Lung (tissue), 12 donors: ENCODE measurements around the gene SANBR. TPM values are rescaled to one million over a fixed set of nuclear protein-coding genes. Genes with fewer than 3 reads are reported as not detected.

ENCODE experiments used
- ATAC-seq: fragments of 200-7000 bp; cut with Tn5 transposase; one replicate; pipeline ENCODE4 v1.9.1; 2020; ENCODE audit warnings: moderate number of reproducible peaks; ENCODE audit not compliant: insufficient read depth, low FRiP score
- DNase-seq, 3 donors: peaks; one replicate each; pipeline ENCODE4 v3.0.0-alpha.2; 2013 to 2017
- H3K27ac ChIP-seq, 2 donors: one replicate each; pipeline ENCODE4 v1.5.1; 2013; ENCODE audit warnings: mild to moderate bottlenecking in 2 of 2, moderate library complexity in 2 of 2, control low read depth in 1 of 2, inconsistent platforms in 1 of 2, low read depth in 1 of 2, low read length in 1 of 2
- H3K27me3 ChIP-seq, 3 donors: one replicate each; pipeline ENCODE4 v1.5.1; 2013; ENCODE audit warnings: low read length in 2 of 3; ENCODE audit not compliant: control insufficient read depth in 3 of 3, insufficient read depth in 3 of 3
- H3K36me3 ChIP-seq, 4 donors: one replicate each; pipeline ENCODE4 v1.5.1; 2013; ENCODE audit warnings: low read length in 4 of 4, mild to moderate bottlenecking in 1 of 4, moderate library complexity in 1 of 4; ENCODE audit not compliant: control insufficient read depth in 4 of 4, insufficient read depth in 4 of 4
- H3K4me1 ChIP-seq, 5 donors: one replicate each; pipeline ENCODE4 v1.5.1; 2013; ENCODE audit warnings: low read length in 5 of 5, mild to moderate bottlenecking in 2 of 5, moderate library complexity in 1 of 5; ENCODE audit not compliant: control insufficient read depth in 5 of 5, insufficient read depth in 5 of 5
- H3K4me3 ChIP-seq: one replicate; pipeline ENCODE4 v1.5.1; 2013; ENCODE audit warnings: mild to moderate bottlenecking, control low read depth, moderate library complexity
- H3K9ac ChIP-seq, 2 donors: one replicate each; pipeline ENCODE4 v1.5.1; 2013; ENCODE audit warnings: low read length in 2 of 2, control low read depth in 1 of 2; ENCODE audit not compliant: insufficient read depth in 1 of 2
- H3K9me3 ChIP-seq, 4 donors: one replicate each; pipeline ENCODE4 v1.5.1; 2013; ENCODE audit warnings: low read length in 3 of 4, mild to moderate bottlenecking in 1 of 4, moderate library complexity in 1 of 4; ENCODE audit not compliant: control insufficient read depth in 4 of 4, insufficient read depth in 3 of 4
- CTCF ChIP-seq: IDR thresholded peaks from 2 replicates; pipeline ENCODE4 v1.5.1; 2012; ENCODE audit warnings: mild to moderate bottlenecking; ENCODE audit errors: control extremely low read depth, extremely low read depth
- WGBS, 2 donors: extraction: QIAGEN DNeasy Blood & Tissue Kit; methylation state at CpG; one replicate each; pipeline ENCODE4 v1.1.7; 2013; 5-methylcytosine and 5-hydroxymethylcytosine counted together
- polyA plus RNA-seq, 2 donors: library from polyadenylated mRNA; stranded (reverse); fragments of 200-250 nt; gene quantifications; one replicate each; pipeline ENCODE4 v1.2.1, GENCODE V29; 2013
- total RNA-seq, 2 donors: library from RNA; depleted of rRNA in 1 of 2; stranded (reverse); fragments of >200 nt in 1 of 2; gene quantifications; one replicate each; pipeline ENCODE4 v1.2.1, GENCODE V29; 2014 to 2021
- donor health status: control.
- donor health status: control.
- donor health status: Bipolar disorder and iron deficiency.
- donor health status: healthy.
- donor health status: DM: yes; HTN: yes; CAD: no.

The SANBR gene
- total and polyA plus RNA-seq, 4 donors: 4.1 to 27.3 (median 11.8) TPM

- ATAC-seq: no peak
- WGBS, 2 donors: 96% methylated on average over 8 of the region's 8 CpGs
These were observed 25.8 kb downstream of the SANBR start for GRCh38 chr2:61091485-61091884.

DNA sequence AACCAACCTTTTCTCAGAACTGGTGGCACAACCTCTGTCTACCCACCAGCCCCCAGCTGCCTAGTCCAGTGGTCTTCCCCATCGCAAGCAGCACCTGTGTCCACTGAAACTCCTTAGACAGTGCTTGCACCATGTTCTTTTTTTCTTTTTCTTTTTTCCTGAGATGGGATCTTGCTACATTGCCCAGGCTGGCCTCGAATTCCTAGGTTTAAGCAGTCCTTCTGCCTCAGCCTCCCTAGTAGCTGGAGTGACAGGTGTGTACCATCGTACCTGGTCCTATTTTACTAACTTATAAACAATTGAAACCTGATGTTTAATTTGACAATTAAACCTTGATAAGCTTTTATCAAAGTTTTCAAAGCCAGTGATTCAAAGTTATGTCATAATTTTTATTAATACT lies 30.8 kb downstream of the SANBR start:
- no peaks in the 10 kb centered on the region for H3K27me3 ChIP-seq
- H3K4me3 ChIP-seq: no peak overlapping the region
- peaks cover 0 to 8% (median 2%) of the 10 kb centered on the region in 4 donors for H3K36me3 ChIP-seq
- no peak overlapping the region for H3K27ac ChIP-seq
- DNase-seq (no peak), ATAC-seq (no peak)
- no peak overlapping the region for H3K9ac ChIP-seq
- TF ChIP-seq CTCF: no peak
- H3K4me1 ChIP-seq: peaks cover 0 to 1% (median 0%) of the 10 kb centered on the region in 5 donors
- H3K9me3 ChIP-seq: no peaks in the 10 kb centered on the region
- 97 to 99% methylated on average over 3 of the region's 3 CpGs for WGBS, 2 donors

More at GRCh38 chr2:61091485-61091884, 25.8 kb downstream of the SANBR start:
- TF ChIP-seq CTCF: no peak
- Histone ChIP-seq H3K9ac (no peak overlapping the region), H3K27ac (no peak overlapping the region), H3K9me3 (no peaks in the 10 kb centered on the region), H3K4me1 (peaks cover 0 to 1% (median 0%) of the 10 kb centered on the region in 5 donors), H3K36me3 (peaks cover 6 to 14% (median 12%) of the 10 kb centered on the region in 4 donors), H3K27me3 (no peaks in the 10 kb centered on the region), H3K4me3 (no peak overlapping the region)
- DNase-seq: no peak

DNA sequence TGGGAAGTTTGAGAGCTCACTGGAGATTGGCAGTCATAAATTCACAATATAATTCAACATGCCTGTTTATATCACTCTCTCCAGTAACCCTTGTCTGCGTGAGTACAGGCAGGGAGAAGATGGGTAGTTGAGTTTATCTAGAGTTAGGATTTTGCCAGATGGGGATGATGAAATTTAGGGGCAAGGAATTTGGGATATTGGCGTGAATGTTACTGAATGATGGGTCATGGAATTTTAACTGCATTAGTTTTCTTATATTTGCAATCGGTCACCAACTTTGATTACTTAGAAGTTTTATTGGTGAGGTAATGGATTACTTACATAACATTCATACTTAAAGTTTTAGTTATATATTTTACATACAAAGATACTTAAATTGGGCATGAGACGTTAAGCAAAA lies 35.1 kb downstream of the SANBR start:
- no peaks in the 10 kb centered on the region for H3K27me3 ChIP-seq
- WGBS, 2 donors: 96 to 98% methylated on average over 4 of the region's 4 CpGs
- no peak overlapping the region for H3K4me3 ChIP-seq
- H3K9ac ChIP-seq: no peak overlapping the region
- no peak overlapping the region for H3K27ac ChIP-seq
- no peak for DNase-seq
- no peak for ATAC-seq
- no peaks in the 10 kb centered on the region for H3K4me1 ChIP-seq
- no peak for TF ChIP-seq CTCF
- H3K36me3 ChIP-seq: peaks cover 3 to 22% (median 9%) of the 10 kb centered on the region in 4 donors
- H3K9me3 ChIP-seq: no peaks in the 10 kb centered on the region

DNA sequence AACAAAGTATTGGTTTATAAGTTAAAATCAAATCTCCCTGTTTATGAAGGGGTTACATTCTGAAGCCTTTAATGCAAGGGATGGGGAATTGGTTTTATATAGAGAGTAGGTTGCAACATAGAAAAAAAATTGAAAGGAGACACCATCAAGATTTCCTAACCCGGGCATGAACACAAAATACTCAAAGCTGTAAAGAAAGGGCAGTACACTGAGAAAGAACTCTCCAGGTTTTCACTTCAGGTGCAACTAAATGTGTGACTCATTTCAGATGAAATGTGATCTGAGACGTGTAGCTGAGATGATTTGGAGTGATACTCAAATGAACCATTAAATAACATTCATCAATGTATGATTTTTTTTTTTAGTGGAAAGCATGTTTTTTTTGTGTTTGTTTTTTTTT lies 43.6 kb downstream of the SANBR start:
- Histone ChIP-seq H3K4me1 (no peaks in the 10 kb centered on the region), H3K9ac (no peak overlapping the region), H3K36me3 (peaks cover 5 to 24% (median 18%) of the 10 kb centered on the region in 4 donors), H3K4me3 (no peak overlapping the region), H3K9me3 (peaks cover 0 to 6% (median under 1%) of the 10 kb centered on the region in 4 donors), H3K27me3 (no peaks in the 10 kb centered on the region), H3K27ac (no peak overlapping the region)
- no peak for ATAC-seq
- 65 to 82% methylated on average over 2 of the region's 2 CpGs for WGBS, 2 donors
- DNase-seq: peak in 1 of 3 donors; percentile 5
- no peak for TF ChIP-seq CTCF
